MM.1S (cell line): ENCODE data around the gene SLC48A1.
A peak's percentile ranks its signal among the peaks of the same experiment; 100 is the strongest.
"Not testable (repeated sequence)": the region's sequence is repeated elsewhere in the genome, so short reads cannot be mapped to it uniquely, and the experiment has no call there.

ENCODE experiments used
- DNase-seq: peaks from one replicate; pipeline ENCODE4 v3.0.0-alpha.2; 2015
- H2AFZ ChIP-seq: fragments of 300-600 bp; sonication (generic); 2 replicates; pipeline ENCODE4 v1.6.0; 2016; ENCODE audit warnings: antibody characterized with exemption, low read length
- H3F3A ChIP-seq: fragments of 300-600 bp; sonication (generic); 2 replicates; pipeline ENCODE4 v1.6.1; 2016; ENCODE audit warnings: mild to moderate bottlenecking, antibody characterized with exemption, low read length, moderate library complexity, mixed read lengths; ENCODE audit not compliant: insufficient read depth
- H3K27ac ChIP-seq: fragments of 300-600 bp; sonication (generic); 2 replicates; pipeline ENCODE4 v1.5.1; 2016; ENCODE audit warnings: mild to moderate bottlenecking, low read length
- H3K27me3 ChIP-seq: fragments of 300-600 bp; sonication (generic); replicated peaks from 2 replicates; pipeline ENCODE4 v1.6.0; 2016; ENCODE audit warnings: low read length; ENCODE audit not compliant: insufficient read depth
- H3K36me3 ChIP-seq: fragments of 300-600 bp; sonication (generic); replicated peaks from 2 replicates; pipeline ENCODE4 v1.6.1; 2016; ENCODE audit warnings: mild to moderate bottlenecking, low read length, mixed read lengths; ENCODE audit not compliant: insufficient read depth
- H3K4me1 ChIP-seq: fragments of 300-600 bp; sonication (generic); 2 replicates; pipeline ENCODE4 v1.6.1; 2016; ENCODE audit warnings: low read length, mixed read lengths
- H3K4me2 ChIP-seq: fragments of 300-600 bp; sonication (generic); 2 replicates; pipeline ENCODE4 v1.6.0; 2016; ENCODE audit warnings: low read depth, low read length
- H3K4me3 ChIP-seq: fragments of 300-600 bp; sonication (generic); 2 replicates; pipeline ENCODE4 v1.5.1; 2016; ENCODE audit warnings: low read length, mixed read lengths
- H3K79me2 ChIP-seq: fragments of 300-600 bp; sonication (generic); 2 replicates; pipeline ENCODE4 v1.6.1; 2016; ENCODE audit warnings: mixed run types, low read length, mixed read lengths
- H3K9ac ChIP-seq: fragments of 300-600 bp; sonication (generic); 2 replicates; pipeline ENCODE4 v1.6.1; 2016; ENCODE audit warnings: low read length, mixed read lengths
- H3K9me2 ChIP-seq: fragments of 300-600 bp; sonication (generic); replicated peaks from 2 replicates; pipeline ENCODE4 v1.6.1; 2016; ENCODE audit warnings: mild to moderate bottlenecking, low read length, mixed read lengths; ENCODE audit not compliant: insufficient read depth
- H3K9me3 ChIP-seq: fragments of 300-600 bp; sonication (generic); replicated peaks from 2 replicates; pipeline ENCODE4 v1.6.1; 2016; ENCODE audit warnings: mild to moderate bottlenecking, low read length, mixed read lengths; ENCODE audit not compliant: insufficient read depth
- H4K20me1 ChIP-seq: fragments of 300-600 bp; sonication (generic); 2 replicates; pipeline ENCODE4 v1.6.1; 2016; ENCODE audit warnings: mild to moderate bottlenecking, low read length, moderate library complexity, mixed read lengths; ENCODE audit not compliant: insufficient read depth
- CTCF ChIP-seq: fragments of 300-600 bp; sonication (generic); IDR thresholded peaks from 2 replicates; pipeline ENCODE4 v1.5.1; 2016; ENCODE audit warnings: antibody characterized with exemption, low read length, mixed read lengths
- EZH2 ChIP-seq: fragments of 300-600 bp; sonication (generic); optimal IDR thresholded peaks from 2 replicates; pipeline ENCODE3; 2017; ENCODE audit warnings: low read depth, mild to moderate bottlenecking, antibody characterized with exemption, low read length, mixed read lengths
- EZH2phosphoT487 ChIP-seq: fragments of 300-600 bp; sonication (generic); IDR thresholded peaks from 2 replicates; pipeline ENCODE4 v1.6.1; 2018; ENCODE audit warnings: antibody characterized with exemption, low read length

SLC48A1 gene

DNA sequence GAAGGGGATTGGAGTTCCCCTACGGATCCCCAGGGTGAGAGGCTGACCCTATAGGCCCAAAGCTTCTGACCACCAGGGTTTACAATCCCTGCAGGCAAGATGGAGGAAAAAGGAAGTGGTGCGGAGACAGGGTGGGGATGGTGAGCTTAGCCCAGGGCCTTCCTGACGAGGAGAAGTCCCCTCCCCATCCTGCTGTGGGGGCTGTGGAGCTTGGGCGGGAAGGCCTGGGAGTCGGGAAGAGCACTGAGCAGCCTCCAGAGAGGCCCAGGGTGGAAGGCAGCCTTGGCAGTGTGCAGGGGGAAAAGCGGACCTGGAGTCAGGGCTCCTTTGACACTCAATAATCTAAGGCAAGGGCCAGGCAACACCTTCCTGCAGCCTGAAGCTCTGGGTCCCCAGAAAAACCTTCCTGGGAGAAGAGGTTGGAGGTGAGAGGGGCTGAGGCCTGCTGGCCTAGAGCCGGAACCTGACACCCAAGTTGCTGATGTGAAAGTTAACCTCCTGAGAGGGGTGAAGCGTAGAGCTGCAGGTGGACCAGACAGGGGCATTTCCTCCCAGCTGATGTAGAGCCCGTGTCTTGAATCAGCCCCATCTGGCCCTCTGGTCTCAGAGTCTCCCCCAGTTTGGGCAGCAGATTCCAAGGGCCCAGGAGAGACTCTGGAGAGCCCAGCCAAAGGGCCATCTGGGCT, 40.6 kb downstream of the SLC48A1 start:
- Histone ChIP-seq H3K9me2 (no peaks in the 10 kb centered on the region), H3K27ac (peak overlapping the region; percentile 96), H3K4me3 (peak overlapping the region; percentile 62), H3K4me1 (peaks cover 82% of the 10 kb centered on the region), H3K36me3 (no peaks in the 10 kb centered on the region), H3K9me3 (no peaks in the 10 kb centered on the region), H3K9ac (peak overlapping the region; percentile 83), H3K4me2 (peak overlapping the region; percentile 97), H3K79me2 (peaks cover 93% of the 10 kb centered on the region), H4K20me1 (no peaks in the 10 kb centered on the region), H3K27me3 (no peaks in the 10 kb centered on the region), H2AFZ (no peak overlapping the region), H3F3A (peaks cover 71% of the 10 kb centered on the region)
- DNase-seq: peak; percentile 88
- TF ChIP-seq CTCF (no peak), EZH2phosphoT487 (no peak), EZH2 (no peak)

GRCh38 chr12:47814539-47815170, 41.6 kb downstream of the SLC48A1 start:
- Histone ChIP-seq H3K4me1 (peaks cover 73% of the 10 kb centered on the region), H3K4me2 (peak overlapping the region; percentile 97), H3K9ac (peak overlapping the region; percentile 83; the same call in 1 of the 2 replicates), H3K79me2 (peaks cover 90% of the 10 kb centered on the region), H3K9me2 (no peaks in the 10 kb centered on the region), H3K36me3 (no peaks in the 10 kb centered on the region), H3K27me3 (no peaks in the 10 kb centered on the region), H3K9me3 (no peaks in the 10 kb centered on the region), H3K27ac (peak overlapping the region; percentile 96), H4K20me1 (no peaks in the 10 kb centered on the region), H3K4me3 (peak overlapping the region; percentile 62), H3F3A (peaks cover 61% of the 10 kb centered on the region), H2AFZ (no peak overlapping the region)
- DNase-seq: no peak
- TF ChIP-seq CTCF (no peak), EZH2 (no peak), EZH2phosphoT487 (no peak)

DNA sequence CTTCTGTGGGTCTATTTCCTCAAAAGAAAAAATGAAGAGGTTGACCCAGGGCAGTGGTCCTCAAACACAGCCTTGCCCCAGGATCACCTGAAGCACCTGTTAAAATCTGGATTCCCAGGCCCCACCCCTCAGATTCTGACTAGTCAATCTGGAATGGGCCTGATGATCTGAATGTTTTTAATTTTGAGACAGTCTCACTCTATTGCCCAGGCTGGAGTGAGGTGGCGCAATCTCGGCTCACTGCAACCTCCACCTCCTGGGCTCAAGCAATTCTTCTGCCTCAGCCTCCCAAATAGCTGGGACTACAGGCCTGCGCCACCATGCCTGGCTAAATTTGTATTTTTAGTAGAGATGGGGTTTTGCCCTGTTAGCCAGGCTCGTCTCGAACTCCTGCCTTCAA, 42.4 kb downstream of the SLC48A1 start:
- not testable (repeated sequence) for H3K9me3 ChIP-seq, H3K9me2 ChIP-seq, H4K20me1 ChIP-seq, DNase-seq, H3K4me2 ChIP-seq, H3K27me3 ChIP-seq, H2AFZ ChIP-seq, H3K4me3 ChIP-seq, H3K36me3 ChIP-seq, H3K9ac ChIP-seq
- peak overlapping the region; percentile 96; the same call in 1 of the 2 replicates for H3K27ac ChIP-seq
- peaks cover 68% of the 10 kb centered on the region for H3K4me1 ChIP-seq
- H3F3A ChIP-seq: peaks cover 53% of the 10 kb centered on the region
- peaks cover 87% of the 10 kb centered on the region for H3K79me2 ChIP-seq
